Measurements from ENCODE around the gene PPFIBP1.
A peak's percentile ranks its signal among the peaks of the same experiment; 100 is the strongest.

PPFIBP1 gene

GRCh38 chr12:27513155-27513824 lies 10.7 kb upstream of the PPFIBP1 start:
- no peak for DNase-seq

- DNase-seq: no peak
Measured at GRCh38 chr12:27515671-27516070, 8.3 kb upstream of the PPFIBP1 start.

GRCh38 chr12:27516625-27517024 lies 7.4 kb upstream of the PPFIBP1 start:
- no peak for DNase-seq

- DNase-seq: no peak
Measured at GRCh38 chr12:27517546-27517945, 6.5 kb upstream of the PPFIBP1 start.

GRCh38 chr12:27517961-27518665 lies 5.9 kb upstream of the PPFIBP1 start:
- no peak for DNase-seq

GRCh38 chr12:27521066-27521465 lies 2.9 kb upstream of the PPFIBP1 start:
- no peak for DNase-seq

GRCh38 chr12:27521981-27522380 lies 2.0 kb upstream of the PPFIBP1 start:
- no peak for DNase-seq

GRCh38 chr12:27523305-27523641 lies 733 bp upstream of the PPFIBP1 start:
- DNase-seq: no peak

GRCh38 chr12:27524494-27524835 lies 459 bp downstream of the PPFIBP1 start:
- no peak for DNase-seq

- DNase-seq: no peak
Measured at GRCh38 chr12:27524839-27525753, 1.1 kb downstream of the PPFIBP1 start.

- no peak for DNase-seq
Measured at GRCh38 chr12:27527512-27527911, 3.5 kb downstream of the PPFIBP1 start.

- no peak for DNase-seq
Measured at GRCh38 chr12:27528788-27529187, 4.8 kb downstream of the PPFIBP1 start.

- no peak for DNase-seq
Measured at GRCh38 chr12:27530157-27530922, 6.3 kb downstream of the PPFIBP1 start.

GRCh38 chr12:27531896-27532295 lies 7.9 kb downstream of the PPFIBP1 start:
- no peak for DNase-seq

GRCh38 chr12:27534060-27534764 lies 10.2 kb downstream of the PPFIBP1 start:
- DNase-seq: peak in 1 of 2 donors; percentile 9

- no peak for DNase-seq
Measured at GRCh38 chr12:27534765-27535161, 10.8 kb downstream of the PPFIBP1 start.

GRCh38 chr12:27535318-27535717 lies 11.3 kb downstream of the PPFIBP1 start:
- DNase-seq: no peak

GRCh38 chr12:27537855-27538675 lies 14.1 kb downstream of the PPFIBP1 start:
- no peak for DNase-seq

- no peak for DNase-seq
Measured at GRCh38 chr12:27539191-27539631, 15.2 kb downstream of the PPFIBP1 start.

GRCh38 chr12:27541031-27541719 lies 17.2 kb downstream of the PPFIBP1 start:
- no peak for DNase-seq

- no peak for DNase-seq
Measured at GRCh38 chr12:27542628-27543027, 18.6 kb downstream of the PPFIBP1 start.
